PC-9 (cell line): ENCODE measurements around the gene TOMM6. TPM values are rescaled to one million over a fixed set of nuclear protein-coding genes. Genes with fewer than 3 reads are reported as not detected.
"Not testable (repeated sequence)": the region's sequence is repeated elsewhere in the genome, so short reads cannot be mapped to it uniquely, and the experiment has no call there.

Experiments
- BruUV-seq: library from RNA; stranded (reverse); fragments of 400-500 nt; replicated peaks from 2 replicates; lab custom pipeline; 2021; lab: Mats Ljungman, UMichigan
- CTCF ChIA-PET: fragments of 300-600 bp; sonication (Branson Sonifier 250); formaldehyde crosslinking; loops from one replicate; lab custom pipeline; 2022; ENCODE audit warnings: antibody characterized with exemption; lab: Charles Lee
- POLR2A ChIA-PET: fragments of 300-600 bp; sonication (Branson Sonifier 250); formaldehyde crosslinking; loops from one replicate; lab custom pipeline; 2022; ENCODE audit warnings: antibody characterized with exemption; ENCODE audit not compliant: unreplicated experiment; lab: Charles Lee
- DNase-seq, 2 experiments: peaks; one replicate each; pipeline versions ENCODE4 v3.0.0 to v3.0.0-alpha.2; 2015 to 2022; ENCODE audit warnings: mixed read lengths in 1 of 2
- H2AFZ ChIP-seq: fragments of 200-600 bp; sonication (generic); 2 replicates; pipeline ENCODE4 v1.8.1; 2017; ENCODE audit warnings: antibody characterized with exemption
- H3F3A ChIP-seq: fragments of 200-600 bp; sonication (generic); 2 replicates; pipeline ENCODE4 v1.8.1; 2017; ENCODE audit warnings: antibody characterized with exemption, mild to moderate bottlenecking, low read depth; ENCODE audit not compliant: insufficient read depth
- H3K27ac ChIP-seq: fragments of 200-600 bp; sonication (generic); 2 replicates; pipeline ENCODE4 v1.6.1; 2016; ENCODE audit warnings: mixed run types
- H3K27me3 ChIP-seq: fragments of 200-600 bp; sonication (generic); 2 replicates; pipeline ENCODE4 v1.6.1; 2016; ENCODE audit warnings: low read depth, mixed run types; ENCODE audit not compliant: insufficient read depth
- H3K36me3 ChIP-seq: fragments of 200-600 bp; sonication (generic); 2 replicates; pipeline ENCODE4 v1.6.1; 2016; ENCODE audit warnings: low read depth, mixed run types
- H3K4me1 ChIP-seq: fragments of 200-600 bp; sonication (generic); replicated peaks from 2 replicates; pipeline ENCODE4 v1.6.1; 2016; ENCODE audit warnings: mixed run types; ENCODE audit not compliant: insufficient read depth
- H3K4me2 ChIP-seq: fragments of 200-600 bp; sonication (generic); 2 replicates; pipeline ENCODE4 v1.6.1; 2017; ENCODE audit warnings: mixed run types
- H3K4me3 ChIP-seq: fragments of 200-600 bp; sonication (generic); 2 replicates; pipeline ENCODE4 v1.6.1; 2016; ENCODE audit warnings: mixed run types
- H3K79me2 ChIP-seq: fragments of 200-600 bp; sonication (generic); 2 replicates; pipeline ENCODE4 v1.6.1; 2017; ENCODE audit warnings: low read depth, mixed run types
- H3K9me2 ChIP-seq: fragments of 200-600 bp; sonication (generic); 2 replicates; pipeline ENCODE4 v1.8.1; 2017; ENCODE audit warnings: mild to moderate bottlenecking; ENCODE audit not compliant: insufficient read depth
- H3K9me3 ChIP-seq: fragments of 200-600 bp; sonication (generic); 2 replicates; pipeline ENCODE4 v1.8.1; 2016; ENCODE audit warnings: low read depth; ENCODE audit not compliant: insufficient read depth
- H4K20me1 ChIP-seq: fragments of 200-600 bp; sonication (generic); 2 replicates; pipeline ENCODE4 v1.8.1; 2017; ENCODE audit not compliant: insufficient read depth
- EZH2 ChIP-seq: fragments of 200-600 bp; sonication (generic); IDR thresholded peaks from 2 replicates; pipeline ENCODE4 v1.8.0; 2017; ENCODE audit warnings: antibody characterized with exemption, low read depth
- intact Hi-C: fragments of 100-400 bp; cut with micrococcal nuclease; formaldehyde crosslinking; loops from one replicate; pipeline ENCODE4 v1.10.0; 2022; ENCODE audit not compliant: unreplicated experiment
- total RNA-seq: library from RNA; stranded (reverse); gene quantifications from 2 replicates; pipeline ENCODE4 v1.2.3, GENCODE V29; 2021
- TF ChIP-seq, protein P1 (sequence below): fragments of 200-600 bp; sonication (generic); conservative IDR thresholded peaks from 2 replicates; pipeline ENCODE4 v1.6.1; 2017; ENCODE audit warnings: mixed run types, antibody characterized with exemption, mild to moderate bottlenecking, moderate library complexity

The TOMM6 gene
- total RNA-seq, 1 experiment from 2014 or later, result 170 TPM

DNA sequence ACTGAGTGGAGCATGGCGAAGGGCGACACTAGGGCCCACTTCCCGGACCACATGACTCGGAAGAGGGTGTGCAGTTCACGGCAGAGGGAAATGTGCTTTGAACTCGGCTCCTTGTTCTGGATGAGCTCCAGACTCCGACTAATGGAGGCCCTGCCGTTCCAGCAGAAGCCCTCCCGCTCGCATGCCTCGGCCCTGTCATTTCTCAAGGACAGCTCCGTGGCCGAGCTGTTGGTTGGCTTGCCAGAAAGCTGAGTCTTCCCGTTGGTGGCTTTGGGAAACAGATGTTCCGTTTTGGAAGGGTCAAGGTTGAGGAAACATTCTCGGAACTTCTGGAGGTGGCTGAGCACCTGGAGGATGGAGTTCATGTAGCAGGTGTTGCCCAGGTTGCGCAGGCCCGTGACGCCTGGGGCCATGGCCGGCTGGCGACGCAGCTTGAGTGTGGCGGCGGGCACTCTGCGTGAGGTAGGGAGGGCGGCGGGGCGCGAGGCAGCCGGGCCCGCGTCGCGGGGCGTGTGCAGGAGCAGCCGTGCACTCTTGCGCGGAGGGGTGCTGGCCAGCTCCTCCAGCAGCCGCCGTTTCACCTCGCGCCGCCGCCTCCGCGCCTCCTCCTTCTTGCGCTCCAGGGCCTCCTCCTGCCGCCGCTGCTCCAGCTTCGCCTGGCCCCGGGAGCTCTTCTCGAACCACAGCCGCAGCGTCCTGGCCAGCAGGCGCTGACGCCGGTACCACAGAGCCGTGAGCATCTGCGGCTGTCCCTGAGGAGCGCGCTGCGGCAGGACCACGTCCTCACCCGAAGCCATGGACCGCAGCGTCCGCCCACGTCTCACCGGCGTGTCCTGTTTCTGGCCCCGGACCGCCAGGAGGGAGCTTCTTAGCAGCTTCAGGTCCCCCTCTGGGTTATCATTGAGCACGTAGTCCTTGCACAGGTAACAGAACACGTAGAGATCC lies 18.6 kb downstream of the TOMM6 start:
- BruUV-seq, result no TSS peak
- no peak overlapping the region for H3K27ac ChIP-seq
- no peak overlapping the region for H3K4me3 ChIP-seq
- intact Hi-C loops, result no loop called here
- no peaks in the 10 kb centered on the region for H3K27me3 ChIP-seq
- no peaks in the 10 kb centered on the region for H3K4me1 ChIP-seq
- DNase-seq, result no peak
- POLR2A ChIA-PET, result interaction anchor here (0.6 kb wide), 1 partner anchor 78 kb away, joined by 4 read pairs; no protein-coding TSS in a partner anchor
- no peaks in the 10 kb centered on the region for H3K9me3 ChIP-seq
- H2AFZ ChIP-seq, result no peak overlapping the region
- peaks cover 2% of the 10 kb centered on the region; the same call in 1 of the 2 replicates for H3F3A ChIP-seq
- TF ChIP-seq EZH2, result no peak
- H3K79me2 ChIP-seq, result no peaks in the 10 kb centered on the region
- no peaks in the 10 kb centered on the region for H3K9me2 ChIP-seq
- no peak overlapping the region for H3K4me2 ChIP-seq
- H4K20me1 ChIP-seq, result no peaks in the 10 kb centered on the region
- no peaks in the 10 kb centered on the region for H3K36me3 ChIP-seq
- CTCF ChIA-PET, result no interaction called here

DNA sequence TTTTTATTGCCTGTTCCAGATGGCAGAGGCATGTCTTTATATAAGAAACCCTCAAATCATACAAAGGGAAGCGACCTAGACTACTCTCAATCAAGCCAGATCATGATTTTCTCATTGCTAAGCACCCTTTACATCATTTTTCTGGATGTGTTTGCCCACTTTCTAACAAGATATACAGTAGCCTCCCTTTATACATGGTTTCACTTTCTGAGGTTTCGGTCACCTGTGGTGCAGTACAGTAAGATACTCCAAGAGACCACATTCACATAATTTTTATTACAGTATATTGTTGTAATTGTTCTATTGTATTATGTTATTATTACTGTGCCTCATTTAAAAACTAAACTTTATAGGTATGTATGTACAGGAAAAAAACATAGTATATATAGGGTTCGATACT lies 23.6 kb downstream of the TOMM6 start:
- Histone ChIP-seq H3K4me3 (no peak overlapping the region), H3K9me3 (no peaks in the 10 kb centered on the region), H4K20me1 (no peaks in the 10 kb centered on the region), H3K36me3 (no peaks in the 10 kb centered on the region), H3K79me2 (no peaks in the 10 kb centered on the region), H3K27ac (no peak overlapping the region), H2AFZ (no peak overlapping the region), H3K4me1 (no peaks in the 10 kb centered on the region), H3K9me2 (no peaks in the 10 kb centered on the region), H3K4me2 (no peak overlapping the region), H3K27me3 (no peaks in the 10 kb centered on the region), H3F3A (peaks cover 7% of the 10 kb centered on the region; the same call in 1 of the 2 replicates)
- ChIA-PET POLR2A (no interaction called here), CTCF (no interaction called here)
- BruUV-seq, result no TSS peak
- no peak for TF ChIP-seq EZH2
- TF ChIP-seq, protein P1, sequence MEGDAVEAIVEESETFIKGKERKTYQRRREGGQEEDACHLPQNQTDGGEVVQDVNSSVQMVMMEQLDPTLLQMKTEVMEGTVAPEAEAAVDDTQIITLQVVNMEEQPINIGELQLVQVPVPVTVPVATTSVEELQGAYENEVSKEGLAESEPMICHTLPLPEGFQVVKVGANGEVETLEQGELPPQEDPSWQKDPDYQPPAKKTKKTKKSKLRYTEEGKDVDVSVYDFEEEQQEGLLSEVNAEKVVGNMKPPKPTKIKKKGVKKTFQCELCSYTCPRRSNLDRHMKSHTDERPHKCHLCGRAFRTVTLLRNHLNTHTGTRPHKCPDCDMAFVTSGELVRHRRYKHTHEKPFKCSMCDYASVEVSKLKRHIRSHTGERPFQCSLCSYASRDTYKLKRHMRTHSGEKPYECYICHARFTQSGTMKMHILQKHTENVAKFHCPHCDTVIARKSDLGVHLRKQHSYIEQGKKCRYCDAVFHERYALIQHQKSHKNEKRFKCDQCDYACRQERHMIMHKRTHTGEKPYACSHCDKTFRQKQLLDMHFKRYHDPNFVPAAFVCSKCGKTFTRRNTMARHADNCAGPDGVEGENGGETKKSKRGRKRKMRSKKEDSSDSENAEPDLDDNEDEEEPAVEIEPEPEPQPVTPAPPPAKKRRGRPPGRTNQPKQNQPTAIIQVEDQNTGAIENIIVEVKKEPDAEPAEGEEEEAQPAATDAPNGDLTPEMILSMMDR, result no peak
- DNase-seq, result no peak
- intact Hi-C loops, result no loop called here

- H3K27me3 ChIP-seq, H3K4me1 ChIP-seq, POLR2A ChIA-PET, H3K4me2 ChIP-seq, H4K20me1 ChIP-seq, H2AFZ ChIP-seq, H3K4me3 ChIP-seq, intact Hi-C loops, H3F3A ChIP-seq, BruUV-seq, CTCF ChIA-PET, H3K27ac ChIP-seq, H3K9me2 ChIP-seq, H3K9me3 ChIP-seq, DNase-seq, H3K79me2 ChIP-seq, H3K36me3 ChIP-seq: not testable (repeated sequence)
Observed at GRCh38 chr6:41811946-41812345, 24.5 kb downstream of the TOMM6 start.

DNA sequence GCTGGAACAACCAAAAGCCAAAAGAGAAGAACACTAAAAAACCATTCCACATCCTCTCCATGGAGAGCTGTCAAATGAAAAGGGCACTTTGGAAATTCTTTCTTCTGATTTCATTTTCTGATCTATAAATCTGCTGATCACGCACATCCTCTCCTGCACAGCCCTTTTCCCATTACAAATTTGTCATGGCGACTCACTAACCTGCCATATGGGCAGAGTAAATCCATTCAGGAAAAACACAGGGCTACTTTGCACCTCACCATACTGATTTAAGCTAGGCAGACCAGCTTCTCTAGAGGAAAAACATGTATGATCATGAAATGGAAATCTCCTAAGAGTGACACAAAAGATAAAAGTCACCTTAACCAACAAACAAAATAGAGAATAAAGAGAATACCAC lies 26.0 kb downstream of the TOMM6 start:
- H3K36me3 ChIP-seq, result no peaks in the 10 kb centered on the region
- H3K9me3 ChIP-seq, result no peaks in the 10 kb centered on the region
- H3K4me1 ChIP-seq, result no peaks in the 10 kb centered on the region
- no peak overlapping the region for H3K4me2 ChIP-seq
- H3K79me2 ChIP-seq, result no peaks in the 10 kb centered on the region
- no peaks in the 10 kb centered on the region for H3K27me3 ChIP-seq
- no peak overlapping the region for H3K4me3 ChIP-seq
- no peak overlapping the region for H3K27ac ChIP-seq
- BruUV-seq, result no TSS peak
- no peak for DNase-seq
- ChIA-PET POLR2A (no interaction called here), CTCF (no interaction called here)
- H4K20me1 ChIP-seq, result no peaks in the 10 kb centered on the region
- H2AFZ ChIP-seq, result no peak overlapping the region
- no peaks in the 10 kb centered on the region for H3K9me2 ChIP-seq
- intact Hi-C loops, result no loop called here
- TF ChIP-seq EZH2, result no peak
- TF ChIP-seq, protein P1, result no peak
- peaks cover 4% of the 10 kb centered on the region; the same call in 1 of the 2 replicates for H3F3A ChIP-seq
